Measurements from ENCODE around the gene CASK.

Gene CASK

DNA sequence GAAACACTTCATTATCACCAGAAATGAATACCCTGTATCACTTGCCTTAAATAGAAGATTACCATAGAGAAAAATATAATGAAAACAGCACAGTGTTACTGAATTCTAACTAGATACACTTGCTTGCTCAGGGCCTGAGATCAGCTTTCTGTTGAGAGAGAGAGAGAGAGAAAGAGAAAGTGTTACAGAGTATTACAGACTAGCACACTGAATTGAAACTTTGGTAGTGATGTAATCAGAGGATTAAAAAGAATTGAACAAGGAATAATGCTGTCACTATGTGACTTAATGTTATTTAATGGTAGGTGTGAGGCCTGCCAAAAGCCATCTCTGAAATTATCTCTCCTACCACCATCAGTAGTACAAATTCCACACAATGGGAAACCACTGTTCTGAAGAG, 35.5 kb upstream of the CASK start:
- DNase-seq (ENCODE audit: low read depth): no peak
- H3K4me3 ChIP-seq (ENCODE audit: low read depth, low read length): no peak overlapping the region
- TF ChIP-seq, protein P1, sequence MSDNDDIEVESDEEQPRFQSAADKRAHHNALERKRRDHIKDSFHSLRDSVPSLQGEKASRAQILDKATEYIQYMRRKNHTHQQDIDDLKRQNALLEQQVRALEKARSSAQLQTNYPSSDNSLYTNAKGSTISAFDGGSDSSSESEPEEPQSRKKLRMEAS (IDR thresholded peaks at IDR 0.05; ENCODE audit: low read depth, low read length): no peak
- TF ChIP-seq MYC (IDR thresholded peaks at IDR 0.05; ENCODE audit: low read depth, low read length) (no peak), POLR2A (IDR thresholded peaks at IDR 0.05; ENCODE audit: extremely low read depth, insufficient read length) (no peak)
- TF ChIP-seq, protein P2, sequence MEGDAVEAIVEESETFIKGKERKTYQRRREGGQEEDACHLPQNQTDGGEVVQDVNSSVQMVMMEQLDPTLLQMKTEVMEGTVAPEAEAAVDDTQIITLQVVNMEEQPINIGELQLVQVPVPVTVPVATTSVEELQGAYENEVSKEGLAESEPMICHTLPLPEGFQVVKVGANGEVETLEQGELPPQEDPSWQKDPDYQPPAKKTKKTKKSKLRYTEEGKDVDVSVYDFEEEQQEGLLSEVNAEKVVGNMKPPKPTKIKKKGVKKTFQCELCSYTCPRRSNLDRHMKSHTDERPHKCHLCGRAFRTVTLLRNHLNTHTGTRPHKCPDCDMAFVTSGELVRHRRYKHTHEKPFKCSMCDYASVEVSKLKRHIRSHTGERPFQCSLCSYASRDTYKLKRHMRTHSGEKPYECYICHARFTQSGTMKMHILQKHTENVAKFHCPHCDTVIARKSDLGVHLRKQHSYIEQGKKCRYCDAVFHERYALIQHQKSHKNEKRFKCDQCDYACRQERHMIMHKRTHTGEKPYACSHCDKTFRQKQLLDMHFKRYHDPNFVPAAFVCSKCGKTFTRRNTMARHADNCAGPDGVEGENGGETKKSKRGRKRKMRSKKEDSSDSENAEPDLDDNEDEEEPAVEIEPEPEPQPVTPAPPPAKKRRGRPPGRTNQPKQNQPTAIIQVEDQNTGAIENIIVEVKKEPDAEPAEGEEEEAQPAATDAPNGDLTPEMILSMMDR (IDR thresholded peaks at IDR 0.05; ENCODE audit: low read depth, low read length): no peak

DNA sequence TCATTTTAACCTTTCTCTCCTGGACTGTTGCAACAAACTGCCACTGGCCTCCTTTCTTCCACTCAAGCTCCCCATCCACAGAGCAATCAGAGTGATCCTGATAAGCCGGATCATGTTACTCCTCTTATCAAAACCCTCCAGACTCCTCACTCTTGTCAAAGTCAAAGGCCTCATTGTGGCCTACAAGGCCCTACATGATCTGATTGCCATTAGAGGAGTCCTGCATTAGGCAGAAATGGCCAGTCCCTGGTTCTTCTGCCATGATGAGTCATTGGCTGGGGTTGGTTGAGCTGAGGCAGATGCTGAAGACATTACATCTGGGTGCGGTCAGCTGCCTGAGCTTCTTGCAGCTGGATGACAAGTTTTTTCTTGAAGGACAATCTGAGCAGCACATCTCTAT, 32.7 kb upstream of the CASK start:
- TF ChIP-seq MYC (IDR thresholded peaks at IDR 0.05; ENCODE audit: low read depth, low read length): no peak
- TF ChIP-seq, protein P1 (IDR thresholded peaks at IDR 0.05; ENCODE audit: low read depth, low read length): no peak
- no peak for TF ChIP-seq POLR2A (IDR thresholded peaks at IDR 0.05; ENCODE audit: extremely low read depth, insufficient read length)
- TF ChIP-seq, protein P2 (IDR thresholded peaks at IDR 0.05; ENCODE audit: low read depth, low read length): no peak
- DNase-seq (ENCODE audit: low read depth): no peak
- H3K4me3 ChIP-seq (ENCODE audit: low read depth, low read length): no peak overlapping the region

DNA sequence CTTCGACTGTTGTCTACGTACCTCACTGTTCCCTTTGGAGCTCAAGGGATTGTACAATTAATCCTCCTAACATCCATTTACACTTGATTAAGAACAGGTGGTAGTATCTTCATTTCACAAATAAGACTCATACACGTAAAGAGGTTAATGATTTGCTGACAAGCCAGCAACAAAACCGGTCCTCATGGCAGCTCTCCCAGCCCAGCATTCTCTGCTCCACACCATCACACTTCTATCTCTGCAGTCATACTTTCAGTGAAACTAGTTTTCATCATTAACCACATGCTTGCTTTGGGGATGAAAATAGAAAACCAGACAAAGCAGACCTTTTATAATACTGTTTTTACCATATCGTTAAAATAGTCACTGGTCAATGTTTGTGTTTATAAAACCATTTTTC, 28.7 kb upstream of the CASK start:
- TF ChIP-seq POLR2A (IDR thresholded peaks at IDR 0.05; ENCODE audit: extremely low read depth, insufficient read length) (no peak), MYC (IDR thresholded peaks at IDR 0.05; ENCODE audit: low read depth, low read length) (no peak)
- TF ChIP-seq, protein P2 (IDR thresholded peaks at IDR 0.05; ENCODE audit: low read depth, low read length): no peak
- TF ChIP-seq, protein P1 (IDR thresholded peaks at IDR 0.05; ENCODE audit: low read depth, low read length): no peak
- DNase-seq (ENCODE audit: low read depth): no peak
- H3K4me3 ChIP-seq (ENCODE audit: low read depth, low read length): no peak overlapping the region

DNA sequence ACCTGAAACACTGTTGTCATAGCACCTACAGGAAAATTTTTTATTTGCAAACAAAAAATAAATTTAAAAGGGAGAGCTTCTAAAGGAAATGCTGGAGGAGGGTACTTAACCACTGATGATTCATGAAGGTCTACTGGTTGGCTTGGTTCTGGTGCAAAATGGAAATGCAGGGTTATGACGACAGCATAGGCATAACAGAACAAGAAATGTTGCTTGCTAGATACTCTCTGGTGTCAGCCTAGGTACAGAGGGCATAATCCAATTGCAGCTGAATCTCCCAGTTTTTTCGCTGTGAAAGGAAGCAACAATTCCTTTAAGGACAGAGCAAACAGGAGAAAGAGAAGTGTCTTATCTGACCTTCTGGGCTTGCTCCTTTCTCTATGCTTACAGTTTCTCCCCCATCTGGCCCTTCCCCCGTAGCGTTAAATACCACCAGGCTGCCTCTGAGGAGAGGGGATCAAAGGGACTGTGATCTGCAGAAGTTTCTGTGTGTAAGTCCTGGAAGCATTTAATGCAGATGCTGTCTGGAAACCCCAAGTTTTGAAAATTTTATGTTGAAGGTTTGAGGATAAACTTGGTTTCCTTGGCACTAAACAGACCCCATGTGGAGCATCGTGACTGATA, 23.7 kb upstream of the CASK start:
- TF ChIP-seq MYC (IDR thresholded peaks at IDR 0.05; ENCODE audit: low read depth, low read length) (no peak), POLR2A (IDR thresholded peaks at IDR 0.05; ENCODE audit: extremely low read depth, insufficient read length) (no peak)
- TF ChIP-seq, protein P1 (IDR thresholded peaks at IDR 0.05; ENCODE audit: low read depth, low read length): no peak
- no peak for DNase-seq (ENCODE audit: low read depth)
- no peak overlapping the region for H3K4me3 ChIP-seq (ENCODE audit: low read depth, low read length)

DNA sequence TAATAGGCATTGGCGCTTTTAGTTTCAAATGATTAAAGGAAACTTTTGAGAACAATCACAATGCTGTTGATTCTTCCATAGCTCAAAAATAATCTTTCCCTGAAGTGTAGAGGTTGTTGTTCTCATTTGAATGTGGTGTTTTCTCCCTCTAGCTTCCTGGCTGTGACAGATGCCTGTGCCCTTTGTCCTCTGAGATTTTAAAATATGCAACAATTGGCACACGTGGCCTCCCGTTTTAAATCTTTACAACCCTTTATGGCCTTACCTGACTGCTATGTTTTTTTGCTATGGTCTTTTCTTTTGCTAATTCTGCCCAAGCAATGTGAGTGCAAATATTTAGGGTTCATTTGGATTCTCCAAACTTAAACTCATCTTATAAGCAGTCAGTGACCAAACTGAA, 22.9 kb upstream of the CASK start:
- no peak overlapping the region for H3K4me3 ChIP-seq (ENCODE audit: low read depth, low read length)
- DNase-seq (ENCODE audit: low read depth): no peak
- TF ChIP-seq, protein P1 (IDR thresholded peaks at IDR 0.05; ENCODE audit: low read depth, low read length): no peak
- TF ChIP-seq MYC (IDR thresholded peaks at IDR 0.05; ENCODE audit: low read depth, low read length) (no peak), POLR2A (IDR thresholded peaks at IDR 0.05; ENCODE audit: extremely low read depth, insufficient read length) (no peak)
- TF ChIP-seq, protein P2 (IDR thresholded peaks at IDR 0.05; ENCODE audit: low read depth, low read length): no peak

DNA sequence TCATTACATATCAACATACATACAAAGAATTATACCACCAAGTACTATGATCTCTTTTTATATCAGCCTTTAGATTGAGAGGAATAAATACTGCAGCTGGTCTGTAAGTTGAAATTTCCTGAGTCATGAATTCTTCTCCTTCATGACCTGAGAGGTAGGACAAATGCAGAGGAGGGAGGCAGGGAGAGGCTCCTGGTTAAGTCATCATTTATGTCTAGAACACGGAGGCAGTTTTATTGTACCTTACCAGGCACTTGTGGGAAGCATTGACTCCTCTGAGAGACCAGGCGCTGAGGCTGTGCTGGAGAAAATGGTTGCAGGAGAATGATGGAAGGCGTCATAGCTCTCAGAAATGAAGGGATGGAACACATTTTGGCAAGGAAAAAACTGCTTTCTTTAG, 12.5 kb upstream of the CASK start:
- DNase-seq (ENCODE audit: low read depth): no peak
- TF ChIP-seq, protein P2 (IDR thresholded peaks at IDR 0.05; ENCODE audit: low read depth, low read length): no peak

More for the DNA sequence above, 12.5 kb upstream of the CASK start:
- H3K4me3 ChIP-seq (ENCODE audit: low read depth, low read length): no peak overlapping the region
